GM18507 (cell line): ENCODE results near the gene LARGE1.

Source experiments
- DNase-seq: peaks from one replicate; pipeline ENCODE4 v3.0.0; 2011; ENCODE audit warnings: low read depth; ENCODE audit not compliant: insufficient read length; ENCODE audit errors: extremely low spot score
- FAIRE-seq: peaks from 2 replicates; lab custom pipeline; 2011; peaks lifted over from hg19 to GRCh38; lab: Jason Lieb, UNC

The LARGE1 gene

GRCh38 chr22:33331017-33331416 is 589.3 kb downstream of the LARGE1 start:
- FAIRE-seq (no peak), DNase-seq (no peak)

DNA sequence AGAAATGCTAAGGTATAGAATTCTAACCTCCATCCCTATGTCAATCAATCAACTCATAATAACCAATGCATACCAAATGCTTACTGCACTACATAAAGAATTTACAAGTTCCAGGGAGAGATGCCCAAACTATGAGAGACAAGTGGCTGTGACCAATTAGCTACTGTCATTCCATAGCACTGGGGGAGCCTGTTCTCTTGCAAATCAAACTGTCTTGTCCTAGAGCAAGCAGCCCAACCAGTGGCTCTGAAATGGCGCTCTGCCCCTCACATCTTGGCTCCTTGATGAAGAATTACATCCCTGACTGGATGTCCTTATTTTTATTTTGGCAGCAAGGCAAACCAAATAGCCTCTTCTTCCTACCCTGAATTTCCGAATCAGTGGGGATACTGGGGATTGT is 589.7 kb downstream of the LARGE1 start:
- DNase-seq (no peak), FAIRE-seq (no peak)

DNA sequence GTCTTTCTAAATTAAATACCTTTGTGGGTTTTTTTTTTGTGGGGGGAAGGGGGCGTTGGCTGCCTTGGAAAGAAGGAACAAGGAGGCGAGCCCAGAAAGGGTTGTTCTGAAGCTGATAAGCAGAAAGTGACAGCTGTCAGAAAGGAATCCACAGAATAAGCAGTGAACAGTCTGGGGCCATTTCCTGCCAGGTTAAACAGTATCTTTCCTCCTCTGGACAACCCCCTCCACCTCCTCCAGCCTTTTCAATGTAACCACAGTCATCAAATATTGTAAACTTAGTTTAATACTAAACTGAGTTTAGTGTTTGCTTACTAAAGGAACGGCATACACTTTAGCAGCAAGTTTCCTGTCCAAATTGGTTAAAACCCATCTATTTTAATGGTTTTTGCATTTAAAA is 590.9 kb downstream of the LARGE1 start:
- FAIRE-seq: peak; percentile 41
- no peak for DNase-seq

GRCh38 chr22:33328789-33329296 is 591.4 kb downstream of the LARGE1 start:
- no peak for DNase-seq
- FAIRE-seq: peak; percentile 69

- DNase-seq (no peak), FAIRE-seq (no peak)
Measured at GRCh38 chr22:33327348-33327860, 592.9 kb downstream of the LARGE1 start.

DNA sequence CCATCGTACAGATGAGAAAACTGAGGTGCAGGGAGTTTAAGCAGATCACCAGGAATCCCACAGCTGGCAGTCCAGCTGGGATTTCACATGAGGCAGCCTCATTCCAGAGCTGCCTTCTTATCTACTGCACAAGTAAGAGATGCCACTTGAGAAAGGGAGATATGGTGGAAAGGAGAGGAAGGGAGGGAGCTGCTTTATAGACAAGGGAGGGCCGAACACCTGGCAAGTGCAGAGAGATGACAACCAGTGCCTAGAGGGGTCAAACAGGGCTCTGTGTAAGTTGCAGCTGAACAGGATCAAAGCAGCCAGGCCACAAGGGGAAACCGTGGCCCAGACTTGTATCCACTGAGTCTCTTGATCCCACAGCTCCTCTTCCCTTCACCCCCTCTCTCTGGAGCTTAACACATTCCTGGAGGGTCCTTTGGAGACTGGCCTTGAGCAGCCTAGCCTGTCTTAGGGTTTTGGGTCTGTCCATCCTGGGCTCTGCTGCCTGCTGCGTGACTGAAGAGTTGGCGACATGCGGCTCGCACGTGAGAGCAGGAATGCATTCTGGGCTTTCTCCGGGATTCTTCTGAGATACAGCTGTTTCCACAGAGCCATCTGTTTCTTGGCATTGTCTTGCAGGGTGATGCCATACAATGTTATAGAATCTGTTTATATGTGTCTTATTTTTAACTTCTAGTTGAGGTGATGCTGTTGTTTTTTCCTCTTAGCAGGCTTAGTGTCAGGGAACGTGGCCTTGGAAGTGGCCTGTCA is 593.6 kb downstream of the LARGE1 start:
- DNase-seq: no peak
- FAIRE-seq: no peak

DNA sequence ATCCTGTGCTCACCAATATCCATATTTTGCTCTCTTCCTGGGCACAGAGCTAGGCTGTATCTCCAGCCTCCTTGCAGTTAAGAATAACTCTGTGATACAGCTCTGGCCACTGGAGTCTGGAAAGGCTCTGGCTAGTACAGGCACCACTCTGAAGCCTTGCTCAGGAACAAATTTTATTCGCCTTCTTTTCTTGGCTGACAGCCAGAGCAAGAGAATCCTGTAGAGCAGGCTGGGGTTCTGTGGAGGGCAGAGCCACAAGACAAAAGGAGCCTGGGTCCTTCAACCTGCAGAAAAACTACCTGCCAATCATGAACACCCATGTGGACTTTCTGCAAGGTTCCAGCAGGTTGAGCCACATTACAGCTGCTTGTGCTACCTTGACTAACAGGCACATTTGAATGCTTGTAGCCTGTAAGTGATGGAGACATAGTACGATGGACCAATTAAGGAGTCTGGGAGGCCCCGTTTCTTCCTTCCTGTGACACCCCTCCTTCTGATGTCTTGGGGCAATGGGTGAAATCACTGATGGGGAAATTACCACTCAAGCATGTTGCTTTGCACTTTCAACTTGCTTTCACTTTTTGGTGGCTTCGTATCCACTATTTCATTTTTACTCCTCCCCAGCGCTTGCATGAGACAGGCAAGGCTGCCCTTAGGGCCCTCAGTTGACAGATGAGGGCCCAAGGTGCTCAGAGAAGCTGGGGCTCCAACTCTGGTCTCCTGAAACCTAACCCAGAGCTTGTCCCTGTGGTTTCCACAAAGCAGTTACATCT is 594.9 kb downstream of the LARGE1 start:
- DNase-seq (peak; percentile 28), FAIRE-seq (peak; percentile 92)

GRCh38 chr22:33324228-33324627 is 596.0 kb downstream of the LARGE1 start:
- FAIRE-seq (no peak), DNase-seq (no peak)

GRCh38 chr22:33321466-33321865 is 598.8 kb downstream of the LARGE1 start:
- DNase-seq (no peak), FAIRE-seq (peak; percentile 74)

DNA sequence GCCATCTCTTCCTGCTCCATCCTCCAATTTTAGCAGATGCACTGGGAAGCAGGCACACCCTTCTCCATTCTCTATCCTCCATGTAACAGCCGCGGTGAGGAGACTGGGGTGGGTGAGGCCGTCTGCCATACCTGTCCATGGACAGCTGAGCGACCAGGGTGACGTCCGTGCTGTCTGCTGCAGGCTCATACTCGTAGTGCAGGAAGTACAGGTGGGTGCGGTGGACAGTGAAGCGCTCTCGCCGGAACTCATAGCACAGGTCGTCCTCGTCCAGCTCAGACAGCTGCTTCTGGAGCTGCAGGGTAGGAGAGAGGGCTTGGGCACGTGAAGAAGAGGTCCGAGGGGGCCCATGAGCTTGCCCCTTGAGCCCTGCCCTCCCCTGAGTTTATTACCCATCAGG is 604.3 kb downstream of the LARGE1 start:
- DNase-seq: no peak
- FAIRE-seq: no peak

- DNase-seq: no peak
- no peak for FAIRE-seq
Measured at GRCh38 chr22:33315117-33315516, 605.2 kb downstream of the LARGE1 start.

DNA sequence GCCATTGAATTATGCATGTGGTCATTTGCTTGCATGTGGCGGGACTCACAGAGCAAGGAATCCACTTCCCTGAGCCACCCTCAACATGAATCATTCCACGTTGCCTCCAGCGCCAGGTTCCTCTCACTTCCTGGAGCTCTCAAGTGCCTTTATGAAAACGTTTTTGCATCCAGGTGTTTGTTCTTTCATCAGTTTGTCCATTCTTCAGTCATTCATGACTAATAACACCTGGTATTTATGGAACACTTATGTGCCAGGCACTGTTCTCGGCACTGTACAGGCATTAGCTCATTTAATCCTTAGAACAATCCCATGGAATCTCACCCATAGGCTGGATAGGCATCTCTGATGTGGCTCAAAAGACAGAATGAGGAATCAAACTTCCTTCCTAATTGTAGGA is 606.0 kb downstream of the LARGE1 start:
- DNase-seq (no peak), FAIRE-seq (no peak)

GRCh38 chr22:33303099-33303498 is 617.2 kb downstream of the LARGE1 start:
- no peak for DNase-seq
- no peak for FAIRE-seq

DNA sequence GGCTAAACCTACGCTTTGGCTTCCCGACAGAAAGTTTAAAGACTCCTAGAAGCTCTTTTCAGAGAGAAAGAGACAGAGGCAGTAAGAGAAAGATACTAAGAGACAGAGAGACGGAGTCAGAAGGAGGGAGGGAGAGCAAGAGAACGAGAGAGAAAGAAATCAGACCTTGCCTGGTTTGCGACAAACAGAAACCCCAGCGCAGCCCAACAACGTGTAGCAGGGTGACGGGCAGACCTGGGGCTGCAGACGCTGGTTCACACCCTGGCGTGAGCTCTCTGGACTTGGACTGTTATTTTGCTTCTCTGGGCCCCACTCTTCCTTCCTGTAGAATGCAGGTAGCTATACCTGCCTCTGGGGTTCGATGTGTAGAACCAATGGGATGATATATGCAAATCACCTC is 617.7 kb downstream of the LARGE1 start:
- DNase-seq (no peak), FAIRE-seq (no peak)

- DNase-seq (peak; percentile 72), FAIRE-seq (peak; percentile 90)
Measured at GRCh38 chr22:33302049-33302545, 618.2 kb downstream of the LARGE1 start.

- FAIRE-seq (peak; percentile 69), DNase-seq (no peak)
Measured at GRCh38 chr22:33300165-33300564, 620.1 kb downstream of the LARGE1 start.

GRCh38 chr22:33299245-33299956 is 620.9 kb downstream of the LARGE1 start:
- DNase-seq (peak; percentile 65), FAIRE-seq (peak; percentile 99)

DNA sequence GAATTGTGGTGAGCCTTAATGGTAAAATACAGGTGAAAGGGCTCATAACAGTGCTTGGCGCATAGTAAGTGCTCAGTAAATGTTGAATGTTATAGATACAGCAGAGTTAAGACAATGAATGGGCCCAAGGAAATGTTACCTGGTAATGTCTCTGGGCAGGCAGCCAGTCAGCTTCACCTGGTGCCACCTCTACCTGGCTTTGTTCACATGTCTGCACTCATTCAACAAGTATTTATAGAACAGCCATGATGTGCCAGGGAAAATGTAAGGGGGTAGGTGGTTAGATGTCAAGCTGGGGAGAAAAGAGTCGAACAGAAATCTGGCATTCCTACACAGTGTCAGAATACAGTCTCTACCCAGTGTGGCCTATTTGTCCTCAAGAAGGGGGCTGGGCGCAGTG is 623.3 kb downstream of the LARGE1 start:
- DNase-seq (no peak), FAIRE-seq (no peak)

GRCh38 chr22:33288078-33288477 is 632.2 kb downstream of the LARGE1 start:
- DNase-seq: no peak
- no peak for FAIRE-seq

GRCh38 chr22:33275073-33275443 is 645.2 kb downstream of the LARGE1 start:
- DNase-seq (no peak), FAIRE-seq (no peak)
